ENCODE results near the gene SLC15A4.
"Not testable (repeated sequence)": the region's sequence is repeated elsewhere in the genome, so short reads cannot be mapped to it uniquely, and the experiment has no call there.

Gene SLC15A4

GRCh38 chr12:128813392-128813791 is 10.4 kb downstream of the SLC15A4 start:
- no peak for DNase-seq

- DNase-seq = no peak
Measured at GRCh38 chr12:128811806-128812205, 12.0 kb downstream of the SLC15A4 start.

GRCh38 chr12:128810182-128811127 is 13.3 kb downstream of the SLC15A4 start:
- peak; percentile 74 for DNase-seq

GRCh38 chr12:128808651-128809050 is 15.1 kb downstream of the SLC15A4 start:
- DNase-seq = no peak

GRCh38 chr12:128807161-128807724 is 16.5 kb downstream of the SLC15A4 start:
- no peak for DNase-seq

GRCh38 chr12:128806573-128806972 is 17.2 kb downstream of the SLC15A4 start:
- DNase-seq = no peak

GRCh38 chr12:128805406-128805805 is 18.4 kb downstream of the SLC15A4 start:
- DNase-seq = not testable (repeated sequence)

- no peak for DNase-seq
Measured at GRCh38 chr12:128804762-128805161, 19.0 kb downstream of the SLC15A4 start.

- DNase-seq = no peak
Measured at GRCh38 chr12:128803788-128804187, 20.0 kb downstream of the SLC15A4 start.

GRCh38 chr12:128802756-128803155 is 21.0 kb downstream of the SLC15A4 start:
- DNase-seq = no peak

- no peak for DNase-seq
Measured at GRCh38 chr12:128801879-128802391, 21.8 kb downstream of the SLC15A4 start.

- DNase-seq = no peak
Measured at GRCh38 chr12:128800606-128801005, 23.2 kb downstream of the SLC15A4 start.

- DNase-seq = no peak
Measured at GRCh38 chr12:128798571-128799341, 25.0 kb downstream of the SLC15A4 start.

- DNase-seq = no peak
Measured at GRCh38 chr12:128797119-128798118, 26.3 kb downstream of the SLC15A4 start.

GRCh38 chr12:128796439-128797118 is 27.2 kb downstream of the SLC15A4 start:
- DNase-seq = peak; percentile 53

GRCh38 chr12:128795530-128796361 is 28.0 kb downstream of the SLC15A4 start:
- peak; percentile 53 for DNase-seq

- DNase-seq = peak; percentile 53
Measured at GRCh38 chr12:128794661-128795529, 28.9 kb downstream of the SLC15A4 start.

GRCh38 chr12:128793701-128794100 is 30.1 kb downstream of the SLC15A4 start:
- peak; percentile 44 for DNase-seq

GRCh38 chr12:128792881-128793280 is 30.9 kb downstream of the SLC15A4 start:
- DNase-seq = peak; percentile 11

All from activated CD8-positive, alpha-beta memory T cell treated with anti-CD3 and anti-CD28 coated beads for 24 hours (primary cell).